ENCODE measurements around the gene BBIP1. TPM values are rescaled to one million over a fixed set of nuclear protein-coding genes. Genes with fewer than 3 reads are reported as not detected.

BBIP1 gene
- total RNA-seq, 1 donor = 38.1 TPM

DNA sequence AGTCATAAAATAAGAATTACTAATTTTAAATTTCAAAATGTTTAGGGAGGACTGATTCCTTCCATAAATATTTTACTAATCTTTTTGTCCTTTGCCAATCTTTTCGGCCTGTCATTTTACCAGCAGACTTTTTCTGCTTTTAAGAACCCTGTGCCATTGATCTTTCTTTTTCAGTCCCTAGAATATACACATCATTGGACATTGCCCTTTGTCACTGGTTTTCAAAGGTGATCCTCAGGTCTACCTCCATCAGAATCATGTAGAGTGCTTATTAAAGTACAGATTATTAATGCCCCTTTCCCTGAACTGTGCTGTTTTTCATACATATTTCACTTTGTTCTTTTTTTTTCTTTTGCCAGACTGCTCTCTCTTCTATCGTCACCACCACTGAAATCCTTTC lies 44.2 kb upstream of the BBIP1 start:
- H3K4me3 ChIP-seq (ENCODE audit: low read depth, low read length) = no peak overlapping the region
- TF ChIP-seq, protein P1, sequence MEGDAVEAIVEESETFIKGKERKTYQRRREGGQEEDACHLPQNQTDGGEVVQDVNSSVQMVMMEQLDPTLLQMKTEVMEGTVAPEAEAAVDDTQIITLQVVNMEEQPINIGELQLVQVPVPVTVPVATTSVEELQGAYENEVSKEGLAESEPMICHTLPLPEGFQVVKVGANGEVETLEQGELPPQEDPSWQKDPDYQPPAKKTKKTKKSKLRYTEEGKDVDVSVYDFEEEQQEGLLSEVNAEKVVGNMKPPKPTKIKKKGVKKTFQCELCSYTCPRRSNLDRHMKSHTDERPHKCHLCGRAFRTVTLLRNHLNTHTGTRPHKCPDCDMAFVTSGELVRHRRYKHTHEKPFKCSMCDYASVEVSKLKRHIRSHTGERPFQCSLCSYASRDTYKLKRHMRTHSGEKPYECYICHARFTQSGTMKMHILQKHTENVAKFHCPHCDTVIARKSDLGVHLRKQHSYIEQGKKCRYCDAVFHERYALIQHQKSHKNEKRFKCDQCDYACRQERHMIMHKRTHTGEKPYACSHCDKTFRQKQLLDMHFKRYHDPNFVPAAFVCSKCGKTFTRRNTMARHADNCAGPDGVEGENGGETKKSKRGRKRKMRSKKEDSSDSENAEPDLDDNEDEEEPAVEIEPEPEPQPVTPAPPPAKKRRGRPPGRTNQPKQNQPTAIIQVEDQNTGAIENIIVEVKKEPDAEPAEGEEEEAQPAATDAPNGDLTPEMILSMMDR (IDR thresholded peaks at IDR 0.05; ENCODE audit: insufficient read depth, low read length) = no peak

DNA sequence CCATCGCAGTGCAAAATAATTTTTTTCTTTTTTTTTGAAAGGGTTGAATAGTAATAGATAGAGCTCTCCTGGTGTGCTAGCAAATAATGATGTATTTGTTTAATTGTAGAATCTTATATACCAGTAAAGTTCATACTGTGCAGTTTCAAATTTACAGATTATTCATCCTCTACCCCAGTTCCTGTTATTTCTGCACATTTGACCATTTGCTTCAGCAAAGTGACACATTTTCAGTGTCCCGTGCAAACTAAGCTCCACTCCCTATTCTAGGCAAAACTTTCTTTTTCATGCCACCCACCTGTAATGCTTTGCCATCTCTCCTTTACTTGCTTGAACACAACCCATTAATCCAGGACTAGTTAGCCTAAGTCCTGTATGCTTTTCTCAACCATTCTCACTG lies 43.5 kb upstream of the BBIP1 start:
- H3K4me3 ChIP-seq (ENCODE audit: low read depth, low read length) = no peak overlapping the region
- no peak for DNase-seq (ENCODE audit: low read depth)
- TF ChIP-seq, protein P1 (IDR thresholded peaks at IDR 0.05; ENCODE audit: insufficient read depth, low read length) = no peak

More for the DNA sequence above, 44.2 kb upstream of the BBIP1 start:
- DNase-seq (ENCODE audit: low read depth) = no peak

DNA sequence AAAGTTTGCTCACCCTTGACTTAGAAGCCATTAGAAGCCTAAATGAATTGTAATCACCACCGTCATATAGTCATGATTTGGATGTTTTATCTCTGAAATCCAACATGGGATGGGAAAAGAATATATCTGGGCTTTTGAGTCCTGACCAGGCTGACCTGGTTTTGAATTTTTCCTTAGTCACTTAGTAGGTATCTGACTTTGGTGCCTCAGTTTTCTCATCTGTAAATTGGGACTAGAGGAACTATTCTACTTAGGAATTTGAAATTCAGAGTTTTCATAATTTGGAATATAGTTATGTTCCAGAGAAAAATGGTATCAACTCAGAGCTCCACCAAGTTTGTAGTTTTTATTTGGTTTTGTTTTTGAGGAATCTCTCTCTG lies 41.3 kb upstream of the BBIP1 start:
- no peak for DNase-seq (ENCODE audit: low read depth)
- H3K4me3 ChIP-seq (ENCODE audit: low read depth, low read length) = no peak overlapping the region
- TF ChIP-seq, protein P1 (IDR thresholded peaks at IDR 0.05; ENCODE audit: insufficient read depth, low read length) = no peak

DNA sequence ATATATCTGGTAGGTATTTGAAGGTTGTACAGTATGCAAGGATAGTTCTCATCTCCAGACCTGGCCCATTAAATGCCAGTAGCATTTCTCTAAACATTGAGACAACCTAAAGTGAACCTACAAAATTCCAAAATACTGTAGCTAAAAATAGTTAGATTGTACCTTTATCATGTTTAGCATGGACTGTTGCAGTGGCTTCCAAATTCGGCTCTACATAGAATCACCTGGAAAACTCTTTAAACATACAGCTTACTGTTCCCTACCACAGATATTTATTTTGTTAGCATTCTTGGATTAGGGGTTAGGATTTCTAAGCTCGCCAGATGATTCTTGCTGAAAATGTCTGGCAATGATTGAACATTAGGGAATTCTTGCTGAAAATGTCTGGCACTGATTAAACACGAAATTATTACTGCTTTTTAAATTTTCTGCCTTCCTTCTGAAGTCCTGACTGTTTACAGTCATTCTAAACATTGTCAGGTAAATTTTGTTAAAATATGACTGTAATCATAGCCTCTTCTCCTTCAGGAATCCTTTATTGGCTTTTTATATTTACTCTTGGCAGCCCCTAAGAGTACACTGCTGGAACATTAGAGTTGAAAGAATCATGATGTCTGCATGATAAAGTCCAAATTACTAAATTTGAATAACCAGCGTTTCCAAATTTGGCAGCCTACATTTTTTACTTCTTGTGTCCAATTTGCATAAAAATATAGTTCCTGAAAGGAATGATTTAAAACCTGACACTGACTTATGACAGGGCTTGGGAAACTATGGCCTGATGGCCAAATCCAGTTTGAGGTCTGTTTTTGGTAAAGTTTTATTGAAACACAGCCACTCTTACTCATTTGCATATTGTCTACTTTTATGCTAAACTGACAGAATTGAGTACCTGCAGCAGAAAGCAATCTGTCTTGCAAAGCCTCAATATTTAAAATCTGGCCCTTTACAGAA lies 40.7 kb upstream of the BBIP1 start:
- peak; percentile 39 for DNase-seq (ENCODE audit: low read depth)

DNA sequence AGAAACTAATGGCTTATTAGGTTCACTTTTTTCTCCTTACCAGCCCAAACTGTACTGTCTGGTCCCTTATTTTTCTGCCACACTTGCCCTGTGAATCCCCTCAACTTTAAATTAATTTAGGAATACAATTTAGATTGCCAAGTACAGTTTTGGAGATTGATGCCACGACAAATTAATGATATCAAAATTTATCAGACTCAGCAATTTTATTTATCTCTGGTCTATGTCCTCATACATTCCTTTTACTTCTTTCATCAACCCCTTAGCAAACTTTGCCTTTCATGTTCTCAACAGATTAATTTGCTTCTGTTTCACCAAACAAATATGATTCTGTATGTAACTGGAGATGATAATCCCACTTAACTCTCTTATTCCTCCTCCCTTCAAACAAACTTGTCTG lies 38.6 kb upstream of the BBIP1 start:
- no peak for DNase-seq (ENCODE audit: low read depth)
- no peak overlapping the region for H3K4me3 ChIP-seq (ENCODE audit: low read depth, low read length)
- TF ChIP-seq, protein P1 (IDR thresholded peaks at IDR 0.05; ENCODE audit: insufficient read depth, low read length) = no peak

More for the DNA sequence above, 40.7 kb upstream of the BBIP1 start:
- TF ChIP-seq, protein P1 (IDR thresholded peaks at IDR 0.05; ENCODE audit: insufficient read depth, low read length) = no peak
- H3K4me3 ChIP-seq (ENCODE audit: low read depth, low read length) = no peak overlapping the region

DNA sequence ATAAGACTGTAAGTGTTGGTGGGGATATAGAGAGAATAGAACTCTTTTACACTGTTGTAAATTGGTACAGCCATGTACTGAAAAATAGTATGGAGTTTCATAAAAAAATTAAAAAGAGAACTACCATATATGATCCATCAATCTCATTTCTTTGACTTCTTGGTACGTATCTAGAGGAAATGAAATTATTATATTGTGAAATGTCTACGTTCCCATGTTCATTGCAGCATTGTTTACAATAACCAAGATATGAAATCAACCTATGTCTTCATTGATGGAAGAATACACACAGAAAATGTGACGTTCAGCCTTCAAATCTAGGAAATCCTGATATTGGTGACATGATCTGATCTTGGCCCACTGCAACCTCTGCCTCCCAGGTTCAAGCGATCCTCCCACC lies 32.4 kb upstream of the BBIP1 start:
- H3K4me3 ChIP-seq (ENCODE audit: low read depth, low read length) = no peak overlapping the region
- TF ChIP-seq, protein P1 (IDR thresholded peaks at IDR 0.05; ENCODE audit: insufficient read depth, low read length) = no peak
- no peak for DNase-seq (ENCODE audit: low read depth)

All from fibroblast of the aortic adventitia (primary cell).